HG02852 (cell line): ENCODE data around the gene C1QL1.
A peak's percentile ranks its signal among the peaks of the same experiment; 100 is the strongest.

Source experiments
- ATAC-seq: cut with Tn5 transposase; IDR thresholded peaks from one replicate; pipeline ENCODE4 v1.9.1; 2021; ENCODE audit warnings: mild to moderate bottlenecking, moderate library complexity; ENCODE audit not compliant: unreplicated experiment

The C1QL1 gene

DNA sequence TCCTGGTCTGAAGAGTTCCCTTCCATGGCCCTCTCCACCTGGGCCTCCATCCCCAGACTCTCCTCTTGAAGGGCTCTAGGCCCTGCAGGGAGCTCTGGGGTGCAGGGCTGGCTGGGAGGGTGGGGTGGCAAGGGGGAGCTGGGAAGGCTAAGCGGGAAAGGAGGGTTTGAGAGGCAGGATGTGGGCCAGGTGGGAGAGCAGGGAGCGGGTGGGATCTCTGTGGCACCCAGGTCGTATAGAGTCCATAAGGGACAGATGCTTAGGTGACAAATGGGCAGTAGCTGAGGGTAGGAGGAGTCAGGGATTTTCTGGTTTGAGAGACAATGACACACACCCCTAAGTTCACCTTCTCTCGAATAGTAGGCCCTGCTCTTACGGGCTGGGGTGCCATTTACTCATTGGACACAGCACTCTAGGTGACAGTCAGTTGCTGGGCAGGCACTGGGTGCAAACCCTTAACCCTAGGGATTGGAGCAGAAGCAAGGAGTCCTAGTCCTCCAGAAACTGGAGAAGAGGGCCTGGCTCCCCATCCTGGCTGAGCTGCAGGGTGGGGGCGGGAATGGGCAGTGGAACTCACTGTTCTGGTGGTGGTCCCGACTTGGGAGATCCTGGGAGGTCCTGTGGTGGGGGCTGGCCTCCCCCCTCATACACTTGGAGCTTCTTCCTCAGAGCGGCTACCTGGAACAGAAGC lies 35.9 kb downstream of the C1QL1 start:
- no peak for ATAC-seq

DNA sequence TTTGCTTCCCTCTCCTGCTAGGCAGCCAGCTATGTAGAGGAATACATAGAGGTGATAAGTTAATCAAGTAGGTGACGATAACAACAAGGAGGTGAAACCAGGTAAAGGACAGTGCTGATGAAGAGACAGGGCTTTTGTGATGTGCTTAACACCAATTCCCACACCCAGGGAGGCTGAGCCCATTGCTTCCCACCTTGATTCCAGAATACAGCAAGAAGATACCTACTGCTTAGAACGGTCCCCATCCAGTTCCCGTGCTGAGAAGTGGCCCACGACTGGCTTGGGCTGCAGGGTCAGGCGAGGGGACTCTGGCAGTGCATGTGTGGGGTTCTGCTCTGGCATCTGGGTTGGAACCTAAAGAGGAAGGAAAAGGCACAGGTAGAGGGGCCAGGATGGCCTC lies 36.7 kb downstream of the C1QL1 start:
- no peak for ATAC-seq

DNA sequence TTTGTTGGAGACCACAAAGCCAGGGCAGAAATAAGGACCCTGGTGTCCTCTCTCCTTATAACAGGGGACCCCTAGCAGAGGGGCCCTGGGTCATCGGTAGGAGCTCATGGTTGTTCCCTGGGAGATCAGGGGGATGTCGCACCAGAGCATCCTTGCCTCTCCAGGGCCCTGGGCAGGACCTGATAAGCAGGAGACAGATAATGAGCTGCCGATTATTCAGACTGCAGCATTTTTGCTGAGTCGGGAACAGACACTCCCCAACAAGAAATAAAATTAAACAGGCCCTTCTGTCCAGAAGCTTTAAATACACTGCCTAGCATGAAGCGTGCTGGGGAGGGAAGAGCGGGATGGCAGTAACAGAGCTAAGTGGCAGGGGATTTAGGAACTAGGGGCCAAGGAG lies 37.4 kb downstream of the C1QL1 start:
- no peak for ATAC-seq

DNA sequence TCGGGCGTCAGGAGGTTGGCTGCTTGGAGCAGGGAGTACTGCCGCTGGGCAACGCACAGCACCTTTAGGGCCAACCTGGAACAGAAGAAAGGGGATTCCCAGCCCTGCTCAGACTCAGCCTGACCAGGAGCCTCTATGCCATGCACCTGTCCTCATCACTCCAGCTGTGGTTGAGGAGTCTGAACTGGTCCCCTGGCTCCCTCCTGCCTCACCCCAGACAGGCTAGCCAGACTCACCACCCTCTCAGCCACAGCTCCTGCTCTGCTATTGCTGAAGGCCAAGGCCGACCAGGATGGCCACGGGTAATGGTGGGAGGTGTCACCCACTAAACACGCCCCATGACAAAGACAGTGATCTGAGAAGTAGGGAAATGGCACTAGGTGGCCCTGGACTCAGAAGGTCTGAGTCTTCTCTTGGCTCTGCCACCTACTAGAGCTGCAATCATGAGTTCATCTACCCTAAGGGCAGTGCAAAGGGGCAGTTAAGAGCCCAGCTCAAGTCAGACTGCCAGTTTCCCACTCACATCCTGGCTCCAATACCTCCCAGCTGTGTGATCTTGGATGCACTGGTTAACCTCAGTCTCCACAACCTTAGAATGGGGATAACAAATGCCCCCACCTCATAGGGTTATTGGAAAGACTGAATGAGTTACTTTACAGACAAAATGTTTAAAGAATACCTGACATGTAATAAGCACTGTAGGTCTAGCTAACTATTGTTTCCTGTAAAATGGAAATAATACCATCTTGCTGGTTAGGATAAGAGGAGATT lies 39.0 kb downstream of the C1QL1 start:
- no peak for ATAC-seq

DNA sequence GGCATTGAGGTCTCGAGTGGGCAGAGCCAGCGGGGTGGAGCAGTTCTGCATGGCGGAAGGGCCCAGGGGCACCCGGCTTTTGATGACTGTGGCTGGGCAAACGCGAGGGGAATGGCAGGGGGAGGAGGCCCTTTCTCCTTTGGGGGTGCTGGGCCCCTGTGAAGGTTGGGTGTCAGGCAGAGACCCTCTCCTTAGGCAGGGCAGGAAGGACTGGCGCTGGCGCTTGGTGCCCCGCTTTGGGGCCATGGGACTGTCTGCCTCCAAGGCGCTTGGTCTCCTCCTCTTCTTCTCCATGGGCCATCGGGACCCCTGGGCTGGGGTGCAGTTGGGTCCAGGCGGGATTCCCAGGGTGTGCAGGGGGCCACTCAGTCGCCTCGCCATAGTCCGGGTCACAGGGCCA lies 40.0 kb downstream of the C1QL1 start:
- no peak for ATAC-seq

DNA sequence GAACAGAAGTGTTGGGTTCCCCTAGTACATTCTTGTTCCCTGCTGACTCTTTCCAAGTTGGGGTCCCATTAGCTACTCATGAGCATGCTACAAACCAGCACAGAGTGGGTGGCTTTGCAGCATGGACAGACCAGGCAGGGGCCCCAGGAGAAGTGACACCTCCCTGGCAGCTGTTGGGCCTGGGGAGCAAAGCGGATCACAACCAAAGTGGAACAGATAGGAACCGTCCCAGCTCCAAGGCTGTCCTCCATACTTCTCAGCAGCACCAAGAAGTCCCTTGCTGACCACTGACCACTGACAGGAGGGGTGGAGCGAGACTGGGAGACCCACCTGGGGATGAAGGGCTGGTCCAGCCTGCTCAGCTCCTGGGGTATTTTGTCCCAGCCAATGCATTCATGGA lies 40.4 kb downstream of the C1QL1 start:
- ATAC-seq, result no peak

DNA sequence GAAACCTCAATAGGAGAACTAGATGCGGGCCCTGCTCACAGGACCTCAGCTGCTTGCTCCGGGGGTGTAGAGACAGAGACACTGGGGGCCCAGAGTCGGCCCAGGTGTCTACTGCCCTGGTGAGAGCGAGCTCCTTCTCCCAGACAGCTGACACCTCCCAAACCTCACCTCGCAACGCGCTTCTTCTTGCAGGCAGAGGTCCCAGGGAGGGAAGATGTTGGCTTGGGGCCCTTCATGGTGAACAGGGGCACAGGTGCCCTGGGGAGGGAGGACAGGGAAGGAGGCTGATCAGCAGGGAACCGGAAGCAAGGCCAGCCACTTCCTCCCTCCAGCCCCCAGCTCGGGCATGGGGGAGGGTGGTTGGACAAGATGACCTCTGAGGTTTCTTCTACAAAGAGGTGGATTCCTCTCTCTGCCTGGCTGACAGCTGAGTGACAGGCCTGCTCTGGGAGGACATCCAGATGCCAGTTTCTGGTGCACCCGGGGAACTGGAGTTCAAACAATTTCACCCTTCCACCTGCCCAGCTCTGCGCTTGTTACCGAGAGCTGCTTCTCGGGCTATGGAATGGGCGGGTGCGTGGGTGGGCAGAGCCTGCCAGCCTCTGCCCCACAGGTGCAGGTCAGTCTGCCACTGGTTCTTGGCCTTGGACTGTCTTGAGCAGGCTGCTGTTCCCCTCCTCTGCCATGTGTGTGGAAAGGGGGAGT lies 41.1 kb downstream of the C1QL1 start:
- ATAC-seq, result no peak

DNA sequence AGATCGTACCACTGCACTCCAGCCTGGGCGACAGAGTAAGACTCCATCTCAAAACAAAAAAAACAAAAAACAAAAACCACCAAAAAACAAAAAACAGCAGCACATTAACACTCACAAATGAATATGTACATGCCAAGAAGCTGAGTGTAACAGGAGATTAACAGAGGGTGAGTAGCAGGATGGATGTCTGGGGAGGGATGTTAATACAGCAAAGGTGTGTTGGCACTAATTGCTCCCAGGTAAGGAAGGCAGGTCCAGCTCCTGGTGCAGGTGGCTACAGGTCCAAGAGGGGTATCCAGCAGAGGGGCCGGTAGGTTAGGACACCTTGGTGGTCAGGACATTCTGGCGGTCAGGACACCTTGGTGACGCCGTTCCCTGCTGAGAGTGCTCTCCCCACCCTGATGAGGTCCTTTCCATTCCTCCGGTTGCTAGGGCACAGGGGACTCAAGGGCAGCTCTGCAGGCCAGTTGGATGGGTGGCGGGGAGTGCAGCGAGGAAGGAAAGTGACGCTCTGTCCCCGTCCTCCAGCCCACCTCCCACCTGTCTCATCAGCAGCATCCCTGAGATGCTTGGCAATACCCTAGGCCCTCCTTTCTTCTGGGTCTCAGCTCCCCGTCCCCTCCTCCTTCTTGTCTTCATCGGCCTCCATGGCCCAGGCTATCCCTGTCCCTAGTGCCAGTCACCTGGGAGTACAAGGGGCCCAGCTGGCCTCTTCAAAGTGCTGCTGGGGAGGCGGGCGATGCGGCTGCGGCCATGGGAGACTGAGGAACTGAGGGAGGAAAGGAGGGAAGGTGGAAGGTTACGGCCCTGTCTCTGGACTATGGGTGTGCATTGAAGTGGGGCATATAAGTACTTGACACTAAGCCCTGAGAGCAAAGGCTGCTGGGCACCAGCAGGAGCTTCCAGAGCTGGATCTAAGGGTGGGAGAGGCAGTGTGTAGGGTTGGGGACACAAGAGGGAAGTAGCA lies 42.1 kb downstream of the C1QL1 start:
- no peak for ATAC-seq

DNA sequence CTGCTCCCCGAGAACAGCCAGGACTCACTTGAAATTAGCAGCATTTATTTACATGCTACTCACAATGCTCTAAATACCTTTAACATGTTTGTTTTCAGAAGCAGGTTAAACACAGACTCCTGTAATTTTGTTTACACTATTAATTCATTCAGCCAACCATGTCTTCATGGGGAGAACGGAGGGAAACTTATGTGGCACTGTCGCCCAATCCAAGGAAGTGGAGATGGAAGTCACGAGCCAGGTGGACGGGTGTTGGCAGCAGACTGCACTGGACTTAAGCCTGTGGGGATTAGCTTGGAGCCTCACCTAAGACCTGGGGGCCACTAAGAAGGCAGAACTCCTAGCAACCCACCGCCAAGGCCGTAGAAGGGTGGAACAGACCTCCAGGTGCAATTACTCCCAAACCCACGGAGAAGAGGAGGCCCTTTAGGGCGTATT lies 44.0 kb downstream of the C1QL1 start:
- ATAC-seq, result no peak

DNA sequence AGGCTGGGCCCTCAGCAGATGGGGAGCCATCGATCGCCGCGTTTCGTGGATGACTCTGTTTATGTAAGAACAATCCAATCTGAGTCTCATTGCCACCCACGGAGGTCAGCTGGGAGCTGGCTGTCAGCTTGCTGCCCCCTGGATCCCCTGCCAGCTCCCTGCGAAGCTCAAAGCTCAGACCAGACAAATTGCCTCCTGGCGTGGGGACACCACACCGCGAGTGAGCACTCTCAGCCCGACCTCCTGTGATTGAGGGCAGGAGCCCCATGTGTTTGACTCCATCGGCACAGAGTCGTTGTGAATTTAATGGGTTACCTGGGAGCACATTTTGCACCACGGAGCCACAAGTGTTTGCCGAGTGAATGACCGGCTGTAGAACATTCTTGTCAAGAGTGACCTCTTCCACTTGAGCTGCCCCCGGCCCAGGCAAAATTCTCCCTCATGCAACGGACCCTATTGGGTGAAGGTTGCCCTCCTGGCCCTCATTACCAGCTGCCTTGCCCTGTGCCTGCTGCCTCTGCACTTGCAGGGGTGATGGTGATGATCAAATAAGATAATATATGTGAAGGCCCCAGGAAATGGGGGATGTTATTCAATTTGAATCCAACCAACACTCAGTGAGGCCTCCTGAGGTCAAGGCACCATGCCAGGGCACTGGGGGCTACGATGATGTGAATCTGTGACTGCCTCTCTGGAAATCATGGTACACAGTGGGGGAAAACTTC lies 45.2 kb downstream of the C1QL1 start:
- no peak for ATAC-seq

DNA sequence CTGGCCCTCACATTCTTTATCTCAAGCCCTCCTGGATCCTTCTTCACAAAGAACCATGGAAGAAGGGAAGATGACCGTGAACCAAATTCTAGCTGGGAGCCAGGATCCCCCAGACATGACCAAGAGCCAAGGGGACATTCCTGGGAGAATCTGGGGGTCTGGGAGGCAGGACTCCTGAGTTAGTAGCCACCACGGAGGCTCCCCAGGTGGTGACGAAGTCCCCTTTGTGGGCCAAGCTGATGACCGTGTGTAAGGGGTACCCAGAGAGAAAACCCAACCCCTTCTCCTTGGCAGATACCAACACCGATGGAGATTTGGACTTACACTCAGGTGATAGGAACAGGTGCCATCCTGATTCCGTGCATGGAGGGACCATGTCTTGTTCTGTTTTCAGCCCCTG lies 46.0 kb downstream of the C1QL1 start:
- ATAC-seq, result no peak

DNA sequence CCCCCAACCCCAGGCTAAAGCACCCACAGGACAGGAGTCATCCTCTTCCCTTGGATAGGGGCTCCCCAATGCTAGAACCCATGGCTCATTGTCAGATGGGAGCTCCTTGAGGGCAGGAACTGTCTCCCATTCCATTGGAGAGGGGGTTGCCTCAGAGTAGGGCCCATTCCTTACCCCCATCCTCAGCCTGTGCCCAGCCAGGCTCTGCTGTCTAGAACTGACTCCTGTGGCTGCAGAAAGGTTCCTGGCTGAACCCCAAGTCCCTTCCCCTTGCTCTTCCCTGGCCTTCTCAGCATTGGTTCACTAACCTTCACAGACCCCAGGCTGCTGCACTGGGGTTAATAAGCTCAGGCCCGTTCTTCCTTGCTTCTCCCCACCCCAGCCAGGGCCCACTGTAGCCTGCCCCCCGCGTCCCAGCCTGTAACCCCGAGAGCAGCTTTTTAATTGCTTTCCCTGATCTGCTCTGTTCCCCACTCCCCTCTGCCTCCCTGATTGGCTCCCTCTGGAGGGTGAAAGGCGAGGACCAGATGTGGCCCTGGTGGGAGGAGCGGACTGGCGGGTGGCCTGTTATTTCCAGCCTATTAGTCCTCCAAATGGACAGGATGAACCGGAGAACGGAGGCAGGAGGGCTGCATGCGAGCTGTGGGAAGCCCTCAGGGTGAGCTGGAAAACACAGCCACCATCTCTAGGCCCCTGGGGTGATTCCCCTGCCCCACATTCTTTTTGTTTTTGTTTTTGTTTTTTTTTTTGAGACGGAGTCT lies 46.8 kb downstream of the C1QL1 start:
- ATAC-seq, result no peak

DNA sequence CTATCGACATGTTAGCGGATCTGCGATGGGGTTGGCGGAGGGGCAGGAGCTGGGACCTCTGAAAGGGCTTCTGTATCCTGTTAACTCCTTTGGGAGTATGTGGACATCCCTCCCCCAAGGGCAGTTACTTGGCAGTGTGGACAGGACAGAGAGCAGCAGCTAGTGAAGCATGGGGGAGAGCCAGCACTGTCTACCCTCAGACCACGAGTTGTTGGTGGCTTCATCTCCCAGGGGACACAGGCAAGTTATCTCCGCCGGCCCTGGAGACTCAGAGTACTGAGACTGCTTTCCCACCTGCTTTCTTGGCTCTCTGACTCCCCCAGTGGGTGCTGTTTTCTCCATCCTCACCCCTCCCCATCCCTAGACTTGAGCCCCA lies 47.5 kb downstream of the C1QL1 start:
- ATAC-seq, result no peak

DNA sequence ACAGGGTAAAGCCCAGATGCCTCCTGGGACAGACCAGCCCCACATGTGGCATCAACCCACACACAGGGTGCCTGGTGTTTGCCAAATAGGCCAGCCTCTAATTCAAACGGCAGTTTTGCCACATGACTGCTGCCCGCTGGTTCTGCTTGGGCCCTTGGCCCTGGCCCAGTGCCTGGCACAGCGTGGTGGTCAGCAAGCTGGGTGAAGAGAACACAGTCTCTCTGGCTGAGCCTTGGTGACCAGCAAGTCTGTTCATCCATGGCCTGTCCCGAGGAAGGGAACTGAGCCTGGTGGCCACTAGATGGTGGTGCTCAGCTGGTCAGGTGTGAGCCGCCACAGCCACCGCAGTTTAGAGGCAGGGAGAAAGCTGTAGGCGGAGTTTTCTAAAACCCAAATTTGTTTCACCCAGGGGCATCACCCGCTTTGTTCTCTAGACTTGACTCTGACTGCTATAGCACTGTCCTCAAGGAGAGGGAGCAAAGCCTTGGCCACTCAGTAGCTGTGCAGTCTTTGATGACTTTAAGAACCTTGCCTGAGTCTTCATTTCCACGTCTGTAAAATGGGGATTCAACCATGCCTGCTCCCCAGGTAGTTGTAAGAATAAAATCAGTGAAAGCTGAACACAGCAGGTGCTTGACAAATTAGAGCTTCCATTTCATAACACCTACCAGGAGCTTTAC lies 48.1 kb downstream of the C1QL1 start:
- peak; percentile 61 for ATAC-seq

DNA sequence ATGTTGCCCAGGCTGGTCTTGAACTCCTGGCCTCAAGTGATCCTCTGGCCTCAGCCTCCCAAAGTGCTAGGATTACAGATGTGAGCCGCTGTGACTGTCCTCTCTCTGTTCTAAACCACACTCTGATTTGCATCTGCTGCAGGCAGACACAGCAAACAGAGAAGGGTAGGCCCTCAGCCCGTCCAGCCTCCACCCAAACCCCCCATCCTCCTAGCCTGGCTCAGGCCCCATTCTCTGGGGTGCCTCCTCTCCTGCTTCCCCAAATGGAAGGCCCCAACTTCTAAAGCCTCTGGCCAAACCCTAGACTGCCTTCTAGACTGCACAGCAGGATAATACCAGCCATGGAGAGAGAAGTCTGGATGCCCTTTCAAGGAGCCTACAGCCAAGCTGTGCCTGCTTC lies 48.7 kb downstream of the C1QL1 start:
- ATAC-seq, result no peak

DNA sequence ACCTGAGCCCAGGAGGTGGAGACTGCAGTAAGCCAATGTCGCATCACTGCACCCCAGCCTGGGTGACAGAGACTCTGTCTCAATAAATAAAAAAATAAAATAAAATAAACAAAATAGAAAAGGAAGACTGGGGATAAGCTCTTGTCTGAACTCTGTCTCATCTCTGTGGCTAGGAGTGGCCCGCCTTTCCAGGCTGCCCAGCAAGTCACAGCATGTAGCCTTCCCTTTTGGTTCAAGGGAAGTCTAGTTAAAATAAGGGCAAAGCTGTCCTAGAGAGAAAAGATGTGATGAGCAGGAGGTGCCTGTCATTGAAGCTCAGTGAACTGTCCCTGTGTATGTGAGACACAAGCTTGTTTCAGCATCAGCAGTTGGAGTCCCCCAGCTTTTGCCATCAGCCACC lies 50.1 kb downstream of the C1QL1 start:
- no peak for ATAC-seq

DNA sequence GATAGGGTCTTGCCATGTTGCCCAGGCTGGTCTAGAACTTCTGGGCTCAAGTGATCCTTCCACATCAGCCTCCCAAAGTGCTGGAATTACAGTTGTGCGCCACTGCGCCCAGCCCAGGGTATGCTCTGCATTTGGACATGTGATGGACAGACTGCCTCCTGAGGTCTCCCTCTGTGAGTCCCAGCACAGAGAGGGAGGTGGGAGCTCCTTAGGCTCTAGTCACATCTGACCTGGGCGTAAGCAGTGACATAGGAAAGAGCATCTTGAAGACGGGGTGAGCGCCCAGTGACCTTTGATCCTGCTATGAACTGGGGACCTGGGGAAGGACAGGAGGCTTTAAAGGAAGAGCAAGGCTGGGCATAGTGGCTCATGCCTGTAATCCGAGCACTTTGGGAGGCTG lies 50.6 kb downstream of the C1QL1 start:
- no peak for ATAC-seq

DNA sequence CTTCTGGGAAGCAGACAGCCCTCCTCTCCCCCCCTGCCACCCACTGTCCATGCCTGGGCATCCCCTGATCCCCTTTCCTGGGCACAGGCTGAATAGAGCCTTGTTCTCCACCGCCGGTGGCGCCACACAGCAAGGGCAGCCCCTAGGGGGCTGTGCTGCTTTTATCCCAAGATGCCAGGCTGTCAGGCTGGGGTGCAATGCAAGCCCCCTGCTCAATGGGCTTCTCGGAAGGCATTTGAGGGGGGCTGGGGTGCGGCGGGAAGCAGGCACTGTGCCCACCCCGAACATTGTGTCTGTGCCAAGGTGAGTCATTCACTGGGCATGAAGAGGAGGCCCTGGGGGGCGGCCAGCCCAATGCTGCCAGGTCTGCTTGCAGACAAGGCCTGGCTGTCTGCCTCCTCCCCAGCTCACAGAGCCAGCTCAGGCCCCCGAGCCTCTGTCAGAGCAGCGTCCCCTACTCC lies 51.3 kb downstream of the C1QL1 start:
- no peak for ATAC-seq
